SK-N-SH treated with all-trans-retinoic acid at 6 μM for 48 hours (cell line): ENCODE results near the gene EGFLAM.

Experiments used
- ARNTL ChIP-seq: fragments of 450-650 bp; formaldehyde crosslinking; IDR thresholded peaks from 2 replicates; pipeline ENCODE4 v1.5.0; 2020; ENCODE audit warnings: low read depth, mild to moderate bottlenecking, moderate library complexity, borderline replicate concordance
- GLIS3 ChIP-seq: fragments of 250-450 bp; sonication (Bioruptor Pico); IDR thresholded peaks from 2 replicates; pipeline ENCODE4 v1.5.0; 2020; ENCODE audit warnings: mild to moderate bottlenecking, moderate library complexity
- TCF4 ChIP-seq: fragments of 250-450 bp; sonication (Bioruptor Pico); IDR thresholded peaks from 2 replicates; pipeline ENCODE4 v1.8.0; 2021; ENCODE audit warnings: mild to moderate bottlenecking, moderate library complexity, borderline replicate concordance
- ZC3H10 ChIP-seq: fragments of 250-450 bp; sonication (Bioruptor Pico); IDR thresholded peaks from 2 replicates; pipeline ENCODE4 v1.5.1; 2021; ENCODE audit warnings: mild to moderate bottlenecking, moderate library complexity
- ZNF8 ChIP-seq: fragments of 450-650 bp; formaldehyde crosslinking; IDR thresholded peaks from 2 replicates; pipeline ENCODE4 v1.5.0; 2020; ENCODE audit warnings: mild to moderate bottlenecking, moderate library complexity
- TF ChIP-seq, protein P1 (sequence below): fragments of 250-450 bp; sonication (Bioruptor Pico); IDR thresholded peaks from 2 replicates; pipeline ENCODE4 v1.5.1; 2020; ENCODE audit warnings: low read depth, mild to moderate bottlenecking, moderate library complexity
- TF ChIP-seq, protein P2 (sequence below): fragments of 250-450 bp; sonication (Bioruptor Pico); IDR thresholded peaks from 2 replicates; pipeline ENCODE4 v1.8.0; 2020; ENCODE audit warnings: mild to moderate bottlenecking, moderate library complexity, borderline replicate concordance

DNA sequence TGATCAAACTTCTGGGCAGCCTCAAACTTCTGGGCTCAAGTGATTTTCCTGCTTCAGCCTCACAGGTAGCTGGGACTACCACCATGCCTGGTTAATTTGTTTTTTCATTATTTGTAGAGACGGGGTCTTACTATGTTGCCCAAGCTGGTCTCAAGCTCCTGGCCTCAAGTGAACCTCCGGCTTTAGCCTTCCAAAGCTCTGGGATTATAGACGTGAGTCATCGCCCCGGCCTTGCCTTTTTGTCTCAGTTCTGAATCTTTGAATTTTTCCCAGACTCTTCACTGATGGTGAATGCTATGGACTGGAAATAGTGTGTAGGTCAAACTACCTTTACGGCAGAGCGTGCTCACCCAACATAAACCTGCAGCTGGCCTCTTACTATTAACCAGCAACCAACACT is 32.3 kb upstream of the EGFLAM start:
- no peak for TF ChIP-seq TCF4
- TF ChIP-seq, protein P1, sequence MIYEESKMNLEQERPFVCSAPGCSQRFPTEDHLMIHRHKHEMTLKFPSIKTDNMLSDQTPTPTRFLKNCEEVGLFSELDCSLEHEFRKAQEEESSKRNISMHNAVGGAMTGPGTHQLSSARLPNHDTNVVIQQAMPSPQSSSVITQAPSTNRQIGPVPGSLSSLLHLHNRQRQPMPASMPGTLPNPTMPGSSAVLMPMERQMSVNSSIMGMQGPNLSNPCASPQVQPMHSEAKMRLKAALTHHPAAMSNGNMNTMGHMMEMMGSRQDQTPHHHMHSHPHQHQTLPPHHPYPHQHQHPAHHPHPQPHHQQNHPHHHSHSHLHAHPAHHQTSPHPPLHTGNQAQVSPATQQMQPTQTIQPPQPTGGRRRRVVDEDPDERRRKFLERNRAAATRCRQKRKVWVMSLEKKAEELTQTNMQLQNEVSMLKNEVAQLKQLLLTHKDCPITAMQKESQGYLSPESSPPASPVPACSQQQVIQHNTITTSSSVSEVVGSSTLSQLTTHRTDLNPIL, result no peak
- no peak for TF ChIP-seq ZNF8 (CRISPR knock-in tag)
- TF ChIP-seq, protein P2, sequence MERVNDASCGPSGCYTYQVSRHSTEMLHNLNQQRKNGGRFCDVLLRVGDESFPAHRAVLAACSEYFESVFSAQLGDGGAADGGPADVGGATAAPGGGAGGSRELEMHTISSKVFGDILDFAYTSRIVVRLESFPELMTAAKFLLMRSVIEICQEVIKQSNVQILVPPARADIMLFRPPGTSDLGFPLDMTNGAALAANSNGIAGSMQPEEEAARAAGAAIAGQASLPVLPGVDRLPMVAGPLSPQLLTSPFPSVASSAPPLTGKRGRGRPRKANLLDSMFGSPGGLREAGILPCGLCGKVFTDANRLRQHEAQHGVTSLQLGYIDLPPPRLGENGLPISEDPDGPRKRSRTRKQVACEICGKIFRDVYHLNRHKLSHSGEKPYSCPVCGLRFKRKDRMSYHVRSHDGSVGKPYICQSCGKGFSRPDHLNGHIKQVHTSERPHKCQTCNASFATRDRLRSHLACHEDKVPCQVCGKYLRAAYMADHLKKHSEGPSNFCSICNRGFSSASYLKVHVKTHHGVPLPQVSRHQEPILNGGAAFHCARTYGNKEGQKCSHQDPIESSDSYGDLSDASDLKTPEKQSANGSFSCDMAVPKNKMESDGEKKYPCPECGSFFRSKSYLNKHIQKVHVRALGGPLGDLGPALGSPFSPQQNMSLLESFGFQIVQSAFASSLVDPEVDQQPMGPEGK, result no peak
- no peak for TF ChIP-seq ARNTL (CRISPR knock-in tag)
- TF ChIP-seq ZC3H10 (CRISPR knock-in tag), result no peak
- TF ChIP-seq GLIS3 (CRISPR knock-in tag), result no peak
